Keratinocyte (primary cell): ENCODE data around the gene PRELID1. TPM values are rescaled to one million over a fixed set of nuclear protein-coding genes. Genes with fewer than 3 reads are reported as not detected.

Source experiments
- DNase-seq: peaks from one replicate; pipeline ENCODE4 v3.0.0-alpha.2; 2011; ENCODE audit warnings: low read depth, missing footprints, low spot score
- FAIRE-seq: peaks from 2 replicates; lab custom pipeline; 2011; peaks lifted over from hg19 to GRCh38; lab: Jason Lieb, UNC
- H2AFZ ChIP-seq: 2 replicates; pipeline ENCODE4 v1.6.0; 2012; ENCODE audit warnings: low read length, control low read depth, inconsistent platforms; ENCODE audit not compliant: control insufficient read depth
- H3K27ac ChIP-seq: 2 replicates; pipeline ENCODE4 v1.5.1; 2011; ENCODE audit warnings: low read length; ENCODE audit not compliant: control insufficient read depth, insufficient read depth
- H3K27me3 ChIP-seq: 3 replicates; pipeline ENCODE4 v1.6.0; 2011; ENCODE audit warnings: low read length; ENCODE audit not compliant: control insufficient read depth, insufficient read depth; ENCODE audit errors: extremely low read depth
- H3K36me3 ChIP-seq, 2 experiments: 2 replicates in 1 of 2; 3 replicates in 1 of 2; pipeline ENCODE4 v1.5.1; 2011; ENCODE audit warnings: low read length in 2 of 2, mild to moderate bottlenecking in 1 of 2; ENCODE audit not compliant: control insufficient read depth in 2 of 2, insufficient read depth in 2 of 2; ENCODE audit errors: extremely low read depth in 1 of 2
- H3K4me1 ChIP-seq: 3 replicates; pipeline ENCODE4 v1.5.1; 2011; ENCODE audit warnings: low read length; ENCODE audit not compliant: control insufficient read depth, insufficient read depth; ENCODE audit errors: extremely low read depth
- H3K4me2 ChIP-seq: 3 replicates; pipeline ENCODE4 v1.6.0; 2011; ENCODE audit warnings: low read depth, low read length; ENCODE audit not compliant: control insufficient read depth, insufficient read depth; ENCODE audit errors: extremely low read depth
- H3K4me3 ChIP-seq, 3 experiments: fragments of 200-600 bp in 1 of 3; sonication (generic) in 1 of 3; 2 replicates in 2 of 3; 3 replicates in 1 of 3; pipeline ENCODE4 v1.5.1; 2011 to 2016; ENCODE audit warnings: low read length in 3 of 3, mild to moderate bottlenecking in 3 of 3, control low read depth in 2 of 3, inconsistent platforms in 1 of 3, low read depth in 1 of 3, mixed read lengths in 1 of 3, mixed run types in 1 of 3, moderate library complexity in 1 of 3; ENCODE audit not compliant: control insufficient read depth in 2 of 3, insufficient read depth in 2 of 3; ENCODE audit errors: extremely low read depth in 1 of 3
- H3K79me2 ChIP-seq: 2 replicates; pipeline ENCODE4 v1.6.0; 2012; ENCODE audit warnings: low read length; ENCODE audit not compliant: control insufficient read depth, insufficient read depth
- H3K9ac ChIP-seq: 3 replicates; pipeline ENCODE4 v1.6.0; 2011; ENCODE audit warnings: low read length; ENCODE audit not compliant: control insufficient read depth, insufficient read depth; ENCODE audit errors: extremely low read depth
- H3K9me1 ChIP-seq: 3 replicates; pipeline ENCODE4 v1.6.0; 2011; ENCODE audit warnings: low read length; ENCODE audit not compliant: control insufficient read depth, insufficient read depth; ENCODE audit errors: extremely low read depth
- H3K9me3 ChIP-seq: 2 replicates; pipeline ENCODE4 v1.5.1; 2012; ENCODE audit warnings: low read depth, low read length; ENCODE audit not compliant: control insufficient read depth
- H4K20me1 ChIP-seq: 3 replicates; pipeline ENCODE4 v1.6.0; 2011; ENCODE audit warnings: low read length; ENCODE audit not compliant: control insufficient read depth, insufficient read depth; ENCODE audit errors: extremely low read depth
- CTCF ChIP-seq, 3 experiments: IDR thresholded peaks in 1 of 3; conservative IDR thresholded peaks in 1 of 3; optimal IDR thresholded peaks in 1 of 3; 2 replicates in 2 of 3; 3 replicates in 1 of 3; pipeline versions ENCODE3 to v1.5.1; 2011; ENCODE audit warnings: low read length in 3 of 3, mild to moderate bottlenecking in 3 of 3, moderate library complexity in 2 of 3, control low read depth in 1 of 3, inconsistent platforms in 1 of 3; ENCODE audit not compliant: insufficient read depth in 2 of 3; ENCODE audit errors: extremely low read depth in 1 of 3
- EZH2 ChIP-seq: IDR thresholded peaks from one replicate; pipeline ENCODE4 v1.6.1; 2012; ENCODE audit warnings: inconsistent platforms, mild to moderate bottlenecking, low read length, moderate library complexity
- dilution Hi-C: fragments of 300-500 bp; cut with MboI; formaldehyde crosslinking; loops from one replicate; pipeline ENCODE4 v1.7.0; 2020; ENCODE audit warnings: low sequenced_read_pairs; ENCODE audit not compliant: extremely low pct_ligation_motif_present
- polyA plus RNA-seq, 5 experiments: library from polyadenylated mRNA; depleted of rRNA in 3 of 5; stranded (reverse) in 3 of 5; stranded (forward) in 1 of 5; unstranded in 1 of 5; fragments of >200 nt; gene quantifications; 1 replicate in 1 of 5; 2 replicates in 3 of 5; 3 replicates in 1 of 5; pipeline versions ENCODE4 v1.2.1 to v1.2.3, GENCODE V29; 2011 to 2012; ENCODE audit warnings: missing spikeins in 2 of 5, low read depth in 1 of 5, low replicate concordance in 1 of 5

The PRELID1 gene
- polyA plus RNA-seq, 1 donor (not counting 4 experiments of a cell fraction or from before 2014, with no cell fraction given): 245 TPM

GRCh38 chr5:177335701-177336065 lies 32.1 kb downstream of the PRELID1 start:
- DNase-seq (no peak), FAIRE-seq (no peak)
- Histone ChIP-seq H2AFZ (no peak overlapping the region), H3K9me1 (no peaks in the 10 kb centered on the region), H3K27me3 (no peaks in the 10 kb centered on the region), H3K9me3 (no peaks in the 10 kb centered on the region), H3K36me3 (peaks cover 42% of the 10 kb centered on the region in 2 experiments), H3K9ac (no peak overlapping the region), H3K79me2 (peaks cover 15% of the 10 kb centered on the region), H4K20me1 (peaks cover 4% of the 10 kb centered on the region), H3K4me3 (no peak overlapping the region), H3K4me2 (no peak overlapping the region), H3K27ac (no peak overlapping the region), H3K4me1 (no peaks in the 10 kb centered on the region)
- TF ChIP-seq EZH2 (no peak), CTCF (optimal IDR thresholded peaks at IDR 0.05 in 1 of 3, IDR thresholded peaks at IDR 0.05 in 1 of 3, conservative IDR thresholded peaks at IDR 0.05 in 1 of 3; ENCODE audit: extremely low read depth in 1 of 3, insufficient read depth in 2 of 3, low read length in 3 of 3) (no peak)
- dilution Hi-C loops: no loop called here

- no peaks in the 10 kb centered on the region for H3K9me3 ChIP-seq
- no peaks in the 10 kb centered on the region for H3K9me1 ChIP-seq
- H3K9ac ChIP-seq: no peak overlapping the region
- H3K27me3 ChIP-seq: no peaks in the 10 kb centered on the region
- peaks cover 39% of the 10 kb centered on the region in 2 experiments for H3K36me3 ChIP-seq
- DNase-seq (no peak), FAIRE-seq (no peak)
- H2AFZ ChIP-seq: no peak overlapping the region
- H3K4me1 ChIP-seq: no peaks in the 10 kb centered on the region
- dilution Hi-C loops: no loop called here
- TF ChIP-seq CTCF (optimal IDR thresholded peaks at IDR 0.05 in 1 of 3, IDR thresholded peaks at IDR 0.05 in 1 of 3, conservative IDR thresholded peaks at IDR 0.05 in 1 of 3; ENCODE audit: extremely low read depth in 1 of 3, insufficient read depth in 2 of 3, low read length in 3 of 3) (peak; percentile 44 to 66 (median 50)), EZH2 (no peak)
- H3K27ac ChIP-seq: no peak overlapping the region
- H3K4me2 ChIP-seq: no peak overlapping the region
- no peak overlapping the region for H3K4me3 ChIP-seq
- peaks cover 15% of the 10 kb centered on the region for H3K79me2 ChIP-seq
- peaks cover 4% of the 10 kb centered on the region for H4K20me1 ChIP-seq
These were observed 32.5 kb downstream of the PRELID1 start for GRCh38 chr5:177336112-177336511.
